OCI-LY3 (cell line): Measurements from ENCODE around the gene ABHD16A.

ENCODE experiments used
- H2AFZ ChIP-seq: fragments of 200-600, 300-600 bp; shearing (Covaris generic); 2 replicates; pipeline ENCODE4 v1.6.0; 2014; ENCODE audit warnings: antibody characterized with exemption, low read depth, low read length
- H3K27ac ChIP-seq: fragments of 200-600, 300-600 bp; sonication (generic); 2 replicates; pipeline ENCODE4 v1.5.1; 2014; ENCODE audit warnings: mild to moderate bottlenecking, low read length, moderate library complexity, mixed read lengths
- H3K27me3 ChIP-seq: fragments of 200-600, 300-600 bp; sonication (generic); 2 replicates; pipeline ENCODE4 v1.6.1; 2014; ENCODE audit warnings: low read depth, low read length, mixed read lengths
- H3K36me3 ChIP-seq: fragments of 200-600, 300-600 bp; sonication (generic); replicated peaks from 2 replicates; pipeline ENCODE3; 2014; ENCODE audit warnings: low read depth, low read length, mixed read lengths
- H3K4me1 ChIP-seq: fragments of 300-600, 200-600 bp; sonication (generic); 2 replicates; pipeline ENCODE4 v1.6.1; 2014; ENCODE audit warnings: low read length, mixed read lengths
- H3K4me2 ChIP-seq: fragments of 200-600, 300-600 bp; sonication (generic); 2 replicates; pipeline ENCODE4 v1.6.1; 2014; ENCODE audit warnings: low read length, mixed read lengths
- H3K4me3 ChIP-seq: fragments of 300-600, 200-600 bp; sonication (generic); 2 replicates; pipeline ENCODE4 v1.5.1; 2014; ENCODE audit warnings: antibody characterized with exemption, mild to moderate bottlenecking, low read length, moderate library complexity
- H3K79me2 ChIP-seq: fragments of 300-600, 200-600 bp; shearing (Covaris generic); 2 replicates; pipeline ENCODE4 v1.6.1; 2014; ENCODE audit warnings: mild to moderate bottlenecking, low read length, mixed read lengths
- H3K9ac ChIP-seq: fragments of 300-600, 200-600 bp; shearing (Covaris generic); 2 replicates; pipeline ENCODE4 v1.6.0; 2014; ENCODE audit warnings: mild to moderate bottlenecking, low read length, moderate library complexity
- H3K9me3 ChIP-seq: fragments of 200-600, 300-600 bp; shearing (Covaris generic); 2 replicates; pipeline ENCODE4 v1.6.1; 2014; ENCODE audit warnings: low read length, mixed read lengths; ENCODE audit not compliant: insufficient read depth
- H4K20me1 ChIP-seq: fragments of 200-600, 300-600 bp; sonication (generic); 2 replicates; pipeline ENCODE4 v1.6.1; 2016; ENCODE audit warnings: low read length, mixed read lengths; ENCODE audit not compliant: insufficient read depth
- CTCF ChIP-seq: fragments of 200-600, 300-600 bp; sonication (generic); IDR thresholded peaks from 2 replicates; pipeline ENCODE4 v1.5.1; 2014; ENCODE audit warnings: antibody characterized with exemption, low read length, low read depth
- EZH2phosphoT487 ChIP-seq: fragments of 200-600 bp; shearing (Covaris generic); IDR thresholded peaks from 2 replicates; pipeline ENCODE4 v1.6.1; 2018; ENCODE audit warnings: antibody characterized with exemption, mixed run types, low read depth

The ABHD16A gene

GRCh38 chr6:31734821-31735406, 31.8 kb upstream of the ABHD16A start:
- Histone ChIP-seq H3K9me3 (no peaks in the 10 kb centered on the region), H2AFZ (no peak overlapping the region), H3K36me3 (peaks cover 29% of the 10 kb centered on the region), H3K27me3 (no peaks in the 10 kb centered on the region), H3K4me1 (peaks cover 34% of the 10 kb centered on the region), H3K79me2 (peaks cover 38% of the 10 kb centered on the region), H3K4me3 (peak overlapping the region; percentile 95), H3K9ac (peak overlapping the region; percentile 99), H4K20me1 (peaks cover 8% of the 10 kb centered on the region), H3K4me2 (peak overlapping the region; percentile 98), H3K27ac (peak overlapping the region; percentile 98)
- no peak for TF ChIP-seq CTCF
- TF ChIP-seq EZH2phosphoT487: no peak

GRCh38 chr6:31734247-31734820, 31.2 kb upstream of the ABHD16A start:
- peak overlapping the region; percentile 99; the same call in 1 of the 2 replicates for H3K9ac ChIP-seq
- H3K36me3 ChIP-seq: peaks cover 30% of the 10 kb centered on the region
- H3K27ac ChIP-seq: peak overlapping the region; percentile 98
- TF ChIP-seq CTCF: no peak
- no peak for TF ChIP-seq EZH2phosphoT487
- peaks cover 37% of the 10 kb centered on the region for H3K79me2 ChIP-seq
- peak overlapping the region; percentile 98 for H3K4me2 ChIP-seq
- no peak overlapping the region for H2AFZ ChIP-seq
- no peaks in the 10 kb centered on the region for H3K27me3 ChIP-seq
- no peaks in the 10 kb centered on the region for H3K9me3 ChIP-seq
- H3K4me1 ChIP-seq: peaks cover 39% of the 10 kb centered on the region
- peak overlapping the region; percentile 95 for H3K4me3 ChIP-seq
- H4K20me1 ChIP-seq: peaks cover 8% of the 10 kb centered on the region

GRCh38 chr6:31733734-31734133, 30.6 kb upstream of the ABHD16A start:
- Histone ChIP-seq H3K27ac (no peak overlapping the region), H3K4me2 (no peak overlapping the region), H2AFZ (no peak overlapping the region)

More at GRCh38 chr6:31733734-31734133, 30.6 kb upstream of the ABHD16A start:
- peaks cover 37% of the 10 kb centered on the region for H3K79me2 ChIP-seq
- no peaks in the 10 kb centered on the region for H3K27me3 ChIP-seq
- TF ChIP-seq CTCF: no peak
- no peak for TF ChIP-seq EZH2phosphoT487
- H4K20me1 ChIP-seq: peaks cover 8% of the 10 kb centered on the region
- H3K9me3 ChIP-seq: no peaks in the 10 kb centered on the region
- H3K36me3 ChIP-seq: peaks cover 30% of the 10 kb centered on the region
- no peak overlapping the region for H3K4me3 ChIP-seq
- peaks cover 41% of the 10 kb centered on the region for H3K4me1 ChIP-seq
- no peak overlapping the region for H3K9ac ChIP-seq
